ENCODE results near the gene KIAA0513. TPM values are rescaled to one million over a fixed set of nuclear protein-coding genes. Genes with fewer than 3 reads are reported as not detected.

The KIAA0513 gene
- total RNA-seq, 1 donor from 2014 or later, result 1.9 TPM

DNA sequence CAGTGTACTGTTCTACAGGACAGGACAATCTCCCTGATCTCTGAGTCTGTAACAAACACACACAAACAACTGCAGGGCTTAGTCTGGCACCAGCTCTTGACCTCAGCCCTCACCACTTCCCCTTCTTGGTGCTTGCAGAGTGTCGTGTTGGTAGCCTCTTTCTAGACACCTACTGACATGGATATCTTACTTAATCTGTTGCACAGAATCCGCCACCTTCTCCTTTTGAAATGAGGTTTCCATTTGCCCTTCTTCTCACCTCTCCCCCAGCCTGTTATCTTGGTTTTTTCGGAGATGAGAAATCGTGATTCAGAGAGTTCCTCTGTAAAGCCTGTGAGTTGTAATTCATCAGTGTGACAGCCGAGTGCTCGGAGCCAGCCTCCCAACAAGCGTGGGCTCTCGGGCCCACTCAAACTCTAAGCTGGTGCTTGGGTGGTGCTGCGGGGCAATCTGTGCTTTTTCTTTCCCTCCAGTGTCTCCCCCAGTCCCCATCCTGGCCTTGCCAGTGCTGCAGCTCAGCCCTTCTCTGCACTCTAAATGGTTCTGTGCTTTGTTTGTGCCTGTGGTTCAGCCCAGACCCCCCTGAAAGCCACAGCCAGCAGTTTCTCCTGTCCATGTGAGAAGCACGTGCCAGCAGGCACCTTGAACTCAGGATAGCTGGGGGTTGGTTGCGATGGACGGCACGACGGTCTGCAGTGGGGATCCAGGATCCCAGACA lies 28.1 kb downstream of the KIAA0513 start:
- TF ChIP-seq, protein P1, sequence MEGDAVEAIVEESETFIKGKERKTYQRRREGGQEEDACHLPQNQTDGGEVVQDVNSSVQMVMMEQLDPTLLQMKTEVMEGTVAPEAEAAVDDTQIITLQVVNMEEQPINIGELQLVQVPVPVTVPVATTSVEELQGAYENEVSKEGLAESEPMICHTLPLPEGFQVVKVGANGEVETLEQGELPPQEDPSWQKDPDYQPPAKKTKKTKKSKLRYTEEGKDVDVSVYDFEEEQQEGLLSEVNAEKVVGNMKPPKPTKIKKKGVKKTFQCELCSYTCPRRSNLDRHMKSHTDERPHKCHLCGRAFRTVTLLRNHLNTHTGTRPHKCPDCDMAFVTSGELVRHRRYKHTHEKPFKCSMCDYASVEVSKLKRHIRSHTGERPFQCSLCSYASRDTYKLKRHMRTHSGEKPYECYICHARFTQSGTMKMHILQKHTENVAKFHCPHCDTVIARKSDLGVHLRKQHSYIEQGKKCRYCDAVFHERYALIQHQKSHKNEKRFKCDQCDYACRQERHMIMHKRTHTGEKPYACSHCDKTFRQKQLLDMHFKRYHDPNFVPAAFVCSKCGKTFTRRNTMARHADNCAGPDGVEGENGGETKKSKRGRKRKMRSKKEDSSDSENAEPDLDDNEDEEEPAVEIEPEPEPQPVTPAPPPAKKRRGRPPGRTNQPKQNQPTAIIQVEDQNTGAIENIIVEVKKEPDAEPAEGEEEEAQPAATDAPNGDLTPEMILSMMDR (IDR thresholded peaks at IDR 0.05; ENCODE audit: insufficient read depth, low read length, poor library complexity, severe bottlenecking), result no peak
- Histone ChIP-seq H3K4me3 (ENCODE audit: low read depth, low read length) (no peak overlapping the region), H3K27me3 (ENCODE audit: control insufficient read depth, insufficient read depth, low read length) (no peaks in the 10 kb centered on the region), H3K36me3 (ENCODE audit: control insufficient read depth, insufficient read depth, low read length) (no peaks in the 10 kb centered on the region)
- DNase-seq (ENCODE audit: low read depth), result no peak

DNA sequence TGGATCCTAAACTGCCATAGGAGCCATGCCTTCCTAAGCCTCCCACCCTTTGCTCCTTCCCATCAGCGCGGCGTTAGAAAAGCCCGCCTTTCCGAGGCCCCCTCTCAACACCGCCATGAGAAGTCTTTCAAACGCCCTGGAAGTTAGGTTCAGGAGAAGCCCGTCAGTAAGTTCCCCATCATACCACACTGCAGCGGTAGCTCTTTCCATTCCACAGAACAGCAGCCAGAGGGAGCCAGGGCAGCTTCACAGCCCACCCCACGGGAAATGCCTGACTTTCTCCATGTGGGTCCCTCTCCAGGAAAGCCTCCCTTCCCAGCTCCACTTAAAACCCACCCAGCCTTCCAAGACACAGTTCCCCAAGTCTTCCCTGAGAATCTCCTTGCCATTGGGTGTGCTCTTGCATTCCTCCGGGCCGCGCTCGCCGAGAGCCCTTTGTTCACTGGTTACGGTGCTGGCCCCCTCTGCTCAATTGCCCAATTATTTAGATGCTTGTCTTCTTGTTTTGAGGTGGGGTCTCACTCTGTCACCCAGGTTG lies 28.7 kb downstream of the KIAA0513 start:
- Histone ChIP-seq H3K27me3 (ENCODE audit: control insufficient read depth, insufficient read depth, low read length) (no peaks in the 10 kb centered on the region), H3K36me3 (ENCODE audit: control insufficient read depth, insufficient read depth, low read length) (no peaks in the 10 kb centered on the region), H3K4me3 (ENCODE audit: low read depth, low read length) (no peak overlapping the region)
- DNase-seq (ENCODE audit: low read depth), result no peak
- TF ChIP-seq, protein P1 (IDR thresholded peaks at IDR 0.05; ENCODE audit: insufficient read depth, low read length, poor library complexity, severe bottlenecking), result peak; percentile 41

DNA sequence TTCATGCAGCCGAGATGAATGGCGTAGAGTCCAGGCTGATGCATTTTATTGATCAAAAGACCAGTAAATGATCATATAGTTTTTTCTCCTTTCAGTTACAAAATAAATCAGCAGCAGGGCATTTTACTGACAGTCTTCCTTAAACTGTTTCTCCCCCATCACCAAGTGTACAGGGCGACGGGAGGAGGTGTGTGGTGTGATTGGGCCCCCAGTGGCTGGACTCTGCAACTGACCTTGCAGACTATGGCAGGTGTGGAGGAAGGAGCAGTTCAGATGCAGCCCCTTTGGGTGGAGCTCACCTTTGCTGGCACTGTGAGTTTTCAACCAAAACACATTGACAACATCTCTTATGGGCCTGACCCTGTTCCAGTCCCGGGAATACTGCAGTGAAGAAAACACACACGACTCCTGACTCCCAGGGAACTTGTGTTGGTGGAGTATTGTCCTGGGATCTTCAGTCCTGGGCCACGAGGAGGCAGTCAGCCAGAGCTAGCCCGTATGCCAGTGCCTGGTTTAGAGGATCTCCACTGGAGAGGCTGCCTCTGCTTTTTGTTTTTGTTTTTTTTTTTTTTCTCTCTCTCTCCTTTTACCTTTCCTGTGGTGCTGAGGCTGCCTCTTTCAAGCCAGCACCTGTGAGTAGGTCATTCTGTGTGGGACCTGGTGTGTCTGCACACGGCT lies 29.8 kb downstream of the KIAA0513 start:
- TF ChIP-seq, protein P1 (IDR thresholded peaks at IDR 0.05; ENCODE audit: insufficient read depth, low read length, poor library complexity, severe bottlenecking), result no peak
- Histone ChIP-seq H3K4me3 (ENCODE audit: low read depth, low read length) (no peak overlapping the region), H3K27me3 (ENCODE audit: control insufficient read depth, insufficient read depth, low read length) (no peaks in the 10 kb centered on the region), H3K36me3 (ENCODE audit: control insufficient read depth, insufficient read depth, low read length) (no peaks in the 10 kb centered on the region)
- DNase-seq (ENCODE audit: low read depth), result no peak

DNA sequence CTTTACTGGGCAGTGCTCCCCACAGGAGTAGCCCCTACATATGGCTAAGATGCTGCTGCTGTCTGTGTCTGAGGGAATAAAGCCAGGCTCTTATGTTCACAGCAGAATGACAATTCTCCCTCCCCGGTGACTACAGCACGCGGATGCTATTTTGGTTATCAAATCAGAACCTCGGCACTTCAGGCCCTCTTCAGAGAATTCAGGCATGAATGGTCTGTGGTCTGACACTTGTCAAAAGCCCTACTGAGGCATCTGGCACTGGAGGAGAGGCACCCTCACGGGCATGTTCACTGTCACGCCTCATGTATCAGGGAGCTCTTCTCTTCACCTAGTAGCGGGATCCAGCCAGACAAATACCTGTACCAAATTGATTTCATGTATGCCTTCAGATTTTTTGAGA lies 30.4 kb downstream of the KIAA0513 start:
- no peaks in the 10 kb centered on the region for H3K36me3 ChIP-seq (ENCODE audit: control insufficient read depth, insufficient read depth, low read length)
- no peak overlapping the region for H3K4me3 ChIP-seq (ENCODE audit: low read depth, low read length)
- DNase-seq (ENCODE audit: low read depth), result no peak
- TF ChIP-seq, protein P1 (IDR thresholded peaks at IDR 0.05; ENCODE audit: insufficient read depth, low read length, poor library complexity, severe bottlenecking), result no peak
- H3K27me3 ChIP-seq (ENCODE audit: control insufficient read depth, insufficient read depth, low read length), result no peaks in the 10 kb centered on the region

DNA sequence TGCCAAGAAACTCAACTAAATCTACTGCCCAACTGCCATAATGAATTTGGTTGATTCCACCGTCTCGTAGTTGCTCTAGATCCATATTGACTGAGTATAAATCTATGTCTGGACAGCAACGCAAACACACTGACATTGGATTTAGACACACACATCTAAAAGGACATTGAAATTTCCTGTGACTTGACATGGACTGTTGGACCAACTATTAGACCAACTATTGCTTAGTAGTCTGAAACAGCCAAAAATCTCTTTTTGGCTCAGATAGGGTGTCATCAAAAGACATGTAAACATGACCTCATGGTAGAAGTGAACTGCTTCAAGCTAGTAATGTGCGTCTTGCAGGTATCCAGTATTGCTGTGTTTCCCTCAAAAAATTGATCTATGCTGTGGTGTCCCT lies 31.3 kb downstream of the KIAA0513 start:
- H3K4me3 ChIP-seq (ENCODE audit: low read depth, low read length), result no peak overlapping the region
- no peak for DNase-seq (ENCODE audit: low read depth)
- TF ChIP-seq, protein P1 (IDR thresholded peaks at IDR 0.05; ENCODE audit: insufficient read depth, low read length, poor library complexity, severe bottlenecking), result no peak
- H3K27me3 ChIP-seq (ENCODE audit: control insufficient read depth, insufficient read depth, low read length), result no peaks in the 10 kb centered on the region
- H3K36me3 ChIP-seq (ENCODE audit: control insufficient read depth, insufficient read depth, low read length), result no peaks in the 10 kb centered on the region

All from kidney epithelial cell (primary cell).